HG02798 (cell line): ENCODE results near the gene LARGE2.
A peak's percentile ranks its signal among the peaks of the same experiment; 100 is the strongest.

ENCODE experiments used
- ATAC-seq: cut with Tn5 transposase; IDR thresholded peaks from one replicate; pipeline ENCODE4 v1.9.1; 2021; ENCODE audit warnings: mild to moderate bottlenecking; ENCODE audit not compliant: unreplicated experiment, poor library complexity

LARGE2 gene

DNA sequence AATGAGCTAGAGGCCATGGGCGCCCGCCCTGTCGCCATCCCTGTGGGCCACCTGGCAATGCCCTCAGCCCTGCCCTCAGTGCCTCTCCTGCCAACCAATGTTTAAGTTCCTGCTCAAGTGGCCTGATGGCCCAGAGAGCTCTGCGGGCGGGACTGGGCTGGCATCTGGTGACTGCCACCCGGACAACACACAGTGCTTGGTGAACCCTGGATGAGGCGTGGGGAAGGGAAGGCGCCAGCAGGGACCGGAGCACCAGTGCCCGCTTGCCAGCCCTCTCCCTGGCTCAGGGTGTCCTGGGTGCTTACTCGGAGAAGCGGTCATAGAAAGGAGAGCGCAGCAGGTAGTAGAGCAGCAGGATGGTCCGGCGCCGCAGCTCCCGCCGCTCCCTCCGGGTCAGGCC is 8.9 kb upstream of the LARGE2 start:
- no peak for ATAC-seq

DNA sequence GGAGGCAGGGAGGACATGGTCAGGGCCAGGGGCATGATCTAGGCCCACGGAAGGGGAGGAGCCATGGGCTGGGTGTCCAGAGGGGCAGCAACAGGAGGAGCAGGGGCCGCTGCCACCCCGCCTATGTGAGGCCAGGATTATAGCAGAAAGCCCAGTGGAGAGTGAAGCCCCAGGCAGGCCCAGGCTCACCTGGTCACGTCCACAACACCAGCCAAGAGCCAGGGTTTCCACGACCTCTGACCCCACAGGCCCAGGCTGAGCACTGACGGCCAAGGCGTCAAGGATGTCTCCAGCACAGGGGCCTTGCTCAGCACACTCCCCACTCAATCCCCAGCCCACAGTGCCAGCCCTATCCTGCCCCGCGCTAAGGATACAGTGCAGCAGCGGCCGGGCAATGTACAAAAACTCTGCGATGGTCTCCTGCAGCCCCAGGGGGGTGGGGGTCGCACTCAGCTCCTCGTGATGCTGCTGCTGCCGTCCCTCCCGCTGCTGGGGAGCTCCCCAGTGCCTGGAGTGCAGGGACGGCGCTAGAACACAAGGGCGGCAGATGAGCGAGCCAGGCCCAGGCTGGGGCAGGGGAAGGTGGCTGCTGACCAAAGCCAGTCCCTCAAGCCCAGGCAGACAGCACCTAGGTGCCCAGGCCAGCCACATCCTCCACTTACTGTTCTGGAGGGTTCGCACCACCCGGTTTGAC is 8.4 kb upstream of the LARGE2 start:
- ATAC-seq = no peak

DNA sequence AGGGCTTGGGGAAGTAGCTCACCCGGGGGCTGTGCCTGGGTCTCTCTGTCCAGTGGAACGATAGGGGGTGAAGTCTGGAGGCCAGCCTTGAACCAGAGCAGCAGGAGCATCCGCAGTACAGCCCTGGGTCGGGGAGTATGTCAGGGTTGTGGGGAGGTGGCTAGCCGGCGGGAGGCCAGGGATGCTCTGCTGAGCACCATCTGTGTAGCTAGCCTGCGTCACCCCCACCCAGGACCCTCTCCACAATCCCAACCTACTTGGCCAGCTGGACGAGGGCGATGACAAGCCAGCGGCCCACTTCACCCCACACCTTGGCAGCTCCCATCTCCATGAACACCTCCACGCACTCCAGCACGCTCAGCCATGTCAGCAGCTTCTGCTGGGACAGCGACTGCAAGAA is 7.0 kb upstream of the LARGE2 start:
- no peak for ATAC-seq

DNA sequence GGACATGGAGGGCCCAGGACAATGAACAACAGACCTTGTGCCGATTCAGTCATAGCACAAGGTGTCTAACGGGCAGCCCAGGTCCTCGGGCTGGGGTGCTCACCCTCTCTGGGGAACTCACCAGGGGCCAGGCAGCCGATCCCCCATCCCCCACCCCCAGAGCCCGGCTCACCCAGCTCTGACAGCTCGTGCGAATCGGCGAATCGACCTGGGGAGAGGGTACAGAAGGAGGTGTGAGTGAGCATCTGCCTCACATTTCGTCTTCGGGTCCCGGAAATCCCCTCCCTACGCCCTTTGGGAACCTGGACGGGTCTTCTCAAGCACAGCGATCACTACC is 5.2 kb upstream of the LARGE2 start:
- ATAC-seq = peak; percentile 0

DNA sequence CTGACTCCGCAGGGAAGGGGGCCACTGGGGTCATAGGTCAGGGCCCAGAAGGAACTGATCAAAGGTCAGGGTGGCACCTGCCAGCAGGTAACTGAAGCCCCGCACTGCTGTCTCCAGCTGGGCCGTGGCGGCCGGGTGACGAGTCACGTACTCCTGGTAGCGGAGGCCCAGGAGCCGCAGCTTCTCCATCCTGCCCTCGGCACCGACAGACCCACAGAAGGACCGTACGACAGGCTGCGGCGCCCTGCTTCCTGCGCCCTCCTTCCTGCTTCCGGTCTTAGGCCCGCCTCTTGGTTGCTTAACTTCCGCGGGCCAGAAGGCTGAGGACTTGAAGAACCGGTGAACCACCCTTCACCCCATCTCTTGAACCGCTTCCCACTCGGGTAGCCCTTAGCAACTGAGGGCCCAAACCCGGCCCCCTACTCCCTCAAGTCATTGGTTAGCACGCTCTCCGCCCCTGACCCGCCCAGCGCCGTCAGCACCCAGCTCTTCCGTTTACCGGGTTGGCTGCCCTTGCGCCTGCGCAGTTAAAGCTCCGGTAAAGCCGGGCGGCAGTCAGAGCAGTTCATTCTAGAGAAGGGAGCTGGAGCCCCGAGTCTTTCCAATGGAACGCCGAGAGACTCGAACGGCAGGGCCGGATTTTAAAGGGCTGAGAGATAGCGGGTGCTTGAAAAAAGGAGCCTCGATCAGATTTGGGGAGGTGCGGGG is 4.7 kb upstream of the LARGE2 start, which contains the start of gene PEX16:
TSS of gene PEX16 (minus strand) at position 255 of the 708 bp plus-strand sequence. CDS start at position 189, 66 bp downstream.
- peak; percentile 85 for ATAC-seq

DNA sequence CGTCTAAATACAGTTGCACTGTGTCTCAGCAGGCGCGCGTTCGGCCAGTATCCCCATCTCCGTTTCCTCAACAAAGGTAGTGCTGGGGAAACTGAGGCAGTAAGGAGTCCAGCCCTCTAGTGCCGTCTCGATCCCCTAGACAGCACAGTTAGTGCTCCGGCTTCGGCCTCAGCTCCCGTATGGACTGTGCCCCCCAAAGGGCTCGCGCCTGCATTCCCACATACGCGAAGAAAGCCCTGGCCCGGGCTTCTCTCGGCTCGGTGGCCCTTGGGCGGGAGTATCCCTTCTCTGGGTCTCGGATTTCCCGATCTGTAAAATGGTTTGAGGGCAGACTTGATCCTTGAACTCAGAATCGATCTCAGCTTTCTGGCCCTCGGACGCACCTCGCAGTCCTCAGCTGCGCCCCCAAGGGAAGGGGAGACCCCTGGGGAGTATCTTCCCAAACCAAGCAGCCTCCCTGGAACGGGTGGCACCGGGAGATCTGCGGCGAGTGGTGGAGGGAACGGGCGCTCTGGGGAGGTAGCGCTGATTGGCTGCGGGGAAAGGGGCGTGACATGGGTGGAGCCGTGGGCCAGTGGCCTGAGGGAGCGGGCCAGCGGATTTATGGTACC is 4.0 kb upstream of the LARGE2 start:
- ATAC-seq = peak; percentile 53

DNA sequence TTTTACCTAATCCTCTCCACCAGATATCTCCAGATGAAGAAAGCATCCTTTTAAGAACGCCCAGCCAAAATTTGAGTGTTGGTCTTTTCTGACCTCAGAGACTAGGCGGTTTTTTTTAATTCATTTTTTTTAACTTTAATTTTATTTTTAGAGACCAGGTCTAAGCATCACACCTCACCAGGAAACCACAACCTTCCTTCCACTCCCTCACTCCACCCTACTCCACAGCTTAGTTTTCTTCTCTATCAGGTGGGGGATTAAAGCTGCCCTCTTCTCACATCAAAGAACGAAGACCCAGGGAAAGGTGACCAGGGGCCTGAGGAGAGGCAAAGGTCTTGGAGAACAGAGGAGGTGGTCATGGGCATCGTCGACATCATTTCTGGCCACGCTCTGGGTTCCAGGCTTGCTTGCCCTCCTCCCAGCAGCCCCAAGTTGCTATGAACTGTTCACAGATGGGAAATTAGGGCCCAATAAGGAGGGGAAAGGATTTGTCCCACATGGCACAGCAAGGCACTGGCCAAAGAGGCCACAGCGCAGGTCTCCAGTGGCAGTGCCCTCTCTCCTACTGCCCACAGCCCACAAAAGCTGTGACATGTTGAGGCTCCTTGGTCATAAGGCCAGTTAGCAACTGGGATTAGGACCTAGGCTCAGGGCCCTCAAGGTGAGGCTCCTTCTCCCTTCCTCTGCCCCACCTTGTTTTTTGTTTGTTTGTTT is 3.3 kb upstream of the LARGE2 start:
- ATAC-seq = no peak

DNA sequence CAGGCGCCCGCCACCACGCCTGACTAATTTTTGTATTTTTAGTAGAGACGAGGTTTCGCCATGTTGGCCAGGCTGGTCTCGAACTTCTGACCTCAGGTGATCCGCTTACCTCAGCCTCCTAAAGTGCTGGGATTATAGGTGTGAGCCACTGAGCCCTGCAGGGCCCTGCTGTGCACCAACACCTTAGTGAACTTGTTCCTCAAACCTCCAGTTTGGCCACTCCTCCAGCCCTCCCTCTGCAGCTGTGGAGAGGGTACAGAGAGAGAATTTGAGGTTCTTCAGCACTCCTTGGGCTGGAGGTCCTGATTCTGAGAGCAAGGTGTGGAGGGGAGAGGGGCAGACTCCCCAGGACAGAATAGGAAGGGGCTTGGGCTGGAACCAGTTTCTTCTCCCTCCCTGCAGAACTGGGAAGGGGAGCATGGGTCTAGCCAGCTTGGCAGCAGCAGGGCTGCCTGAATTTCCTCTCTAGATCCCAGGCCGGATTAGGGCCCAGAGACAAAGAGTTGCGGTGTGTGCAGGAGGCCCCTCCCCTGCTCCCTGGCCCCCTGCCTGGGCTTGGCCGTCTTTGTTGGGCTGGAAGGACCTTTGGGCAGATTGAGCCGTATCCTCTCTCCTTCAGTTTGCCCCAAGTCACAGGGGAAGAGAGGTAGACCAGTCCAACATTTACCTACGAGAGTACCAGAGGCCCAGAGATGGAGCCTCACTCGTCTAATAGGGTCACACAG is 2.5 kb upstream of the LARGE2 start:
- no peak for ATAC-seq

DNA sequence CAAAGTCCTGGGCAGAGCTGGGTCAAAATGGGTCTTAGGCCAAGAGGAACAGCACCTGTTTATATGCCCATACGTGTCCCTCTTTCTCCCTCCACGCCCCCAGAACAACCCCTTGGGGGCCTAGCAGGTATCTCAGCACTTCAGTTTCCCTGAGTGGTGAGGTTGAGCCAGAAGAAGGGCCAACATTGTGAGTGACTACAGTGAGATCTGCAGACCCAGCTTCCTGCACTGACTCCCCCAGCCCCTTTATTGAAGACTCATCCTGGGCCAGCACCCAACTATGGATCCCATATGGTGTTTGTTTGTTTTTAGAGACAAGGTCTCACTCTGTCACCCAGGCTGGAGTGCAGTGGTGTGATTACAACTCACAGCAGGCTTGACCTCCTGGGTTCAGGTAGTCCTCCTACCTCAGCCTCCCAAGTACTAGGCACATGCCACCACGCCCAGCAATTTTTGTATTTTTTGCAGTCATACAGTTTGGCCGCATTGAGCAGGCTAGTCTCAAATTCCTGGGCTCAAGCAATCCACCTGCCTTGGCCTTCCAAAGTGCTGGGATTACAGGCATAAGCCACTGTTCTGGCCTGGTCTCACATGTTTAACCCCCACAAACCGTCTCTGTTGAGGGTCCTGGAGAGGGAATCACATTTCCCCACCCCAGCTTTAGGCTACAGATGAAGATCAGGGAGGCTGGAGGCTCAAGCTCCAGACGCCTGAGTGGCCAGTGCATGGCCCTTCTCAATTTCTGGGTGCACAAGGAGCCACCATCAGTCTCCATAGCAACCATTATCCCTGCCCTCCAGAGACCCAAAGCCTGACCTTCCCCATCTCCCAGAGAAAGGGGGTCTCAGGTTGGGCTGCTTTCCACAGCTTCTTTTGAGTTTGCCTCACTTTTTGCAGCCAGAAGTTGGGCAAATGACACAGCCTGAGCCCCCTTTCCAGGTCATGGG is 1.7 kb upstream of the LARGE2 start:
- no peak for ATAC-seq

DNA sequence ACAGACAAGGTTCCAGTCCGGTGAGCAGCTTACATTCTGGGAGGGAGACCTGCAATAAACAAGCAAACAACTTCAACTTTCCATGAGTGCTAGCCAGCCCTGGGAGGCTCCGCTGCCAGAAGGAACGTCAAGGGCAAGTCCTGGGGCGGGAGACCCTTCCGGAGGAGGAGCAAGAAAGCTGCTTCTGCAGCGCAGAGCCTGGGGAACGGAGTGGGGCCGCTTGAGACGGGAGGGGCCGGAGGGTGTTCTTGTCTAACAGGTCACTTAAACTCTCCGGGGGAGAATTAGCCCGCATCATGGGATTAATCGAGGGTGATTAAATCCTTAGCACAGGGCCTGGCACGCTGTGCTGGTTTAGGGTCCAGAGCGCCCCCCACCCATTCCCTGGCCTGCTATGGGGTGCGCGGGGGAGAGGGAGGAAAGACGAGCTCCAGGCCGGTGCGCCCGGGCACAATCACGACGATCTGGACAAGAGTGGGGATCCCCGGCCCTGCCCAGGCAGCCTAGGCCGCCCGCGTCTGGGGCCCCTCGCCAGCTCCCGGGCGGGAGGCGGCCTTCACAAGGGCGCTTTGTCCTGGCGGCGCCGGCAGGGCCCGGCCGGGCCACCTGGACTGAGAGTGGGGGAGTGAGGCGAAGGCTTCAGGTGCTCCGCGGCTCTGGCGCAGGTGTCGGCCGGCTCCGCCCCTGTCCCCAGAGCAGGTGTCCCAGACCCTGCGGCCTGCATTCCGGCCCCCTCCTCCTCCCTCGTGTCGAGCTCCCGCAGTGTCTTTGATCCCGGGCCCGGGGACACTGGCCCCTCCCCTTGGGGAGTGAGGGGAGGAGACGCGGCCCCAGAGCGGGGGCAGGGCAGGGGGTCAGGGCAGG is 663 bp upstream of the LARGE2 start:
- ATAC-seq = no peak

DNA sequence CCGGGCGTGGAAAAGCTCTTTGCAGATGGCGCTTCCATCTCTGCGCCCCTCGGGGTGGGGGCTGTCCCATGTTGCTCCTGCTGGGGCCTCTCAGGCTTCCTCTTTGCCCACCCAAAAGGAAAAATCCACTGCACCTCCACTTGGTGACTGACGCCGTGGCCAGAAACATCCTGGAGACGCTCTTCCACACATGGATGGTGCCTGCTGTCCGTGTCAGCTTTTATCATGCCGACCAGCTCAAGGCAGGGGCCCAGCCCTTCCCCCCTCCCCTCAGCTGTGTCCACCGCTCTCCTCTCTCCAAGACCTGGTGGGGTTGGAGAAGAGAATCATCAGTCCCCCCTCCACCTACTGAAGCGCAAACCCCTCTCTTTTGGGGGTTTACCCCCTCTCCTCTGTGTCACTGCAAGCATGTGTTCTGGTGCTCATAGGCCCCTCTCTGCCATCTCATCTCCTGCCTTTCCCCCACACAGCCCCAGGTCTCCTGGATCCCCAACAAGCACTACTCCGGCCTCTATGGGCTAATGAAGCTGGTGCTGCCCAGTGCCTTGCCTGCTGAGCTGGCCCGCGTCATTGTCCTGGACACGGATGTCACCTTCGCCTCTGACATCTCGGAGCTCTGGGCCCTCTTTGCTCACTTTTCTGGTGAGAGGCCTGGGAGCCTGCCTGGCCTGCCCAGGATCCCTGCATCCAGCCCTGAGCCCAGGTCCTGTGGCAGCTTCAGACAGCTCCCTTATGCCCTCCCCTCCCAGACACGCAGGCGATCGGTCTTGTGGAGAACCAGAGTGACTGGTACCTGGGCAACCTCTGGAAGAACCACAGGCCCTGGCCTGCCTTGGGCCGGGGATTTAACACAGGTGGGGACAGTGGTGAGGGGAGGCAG is 1.8 kb downstream of the LARGE2 start:
- ATAC-seq = no peak

DNA sequence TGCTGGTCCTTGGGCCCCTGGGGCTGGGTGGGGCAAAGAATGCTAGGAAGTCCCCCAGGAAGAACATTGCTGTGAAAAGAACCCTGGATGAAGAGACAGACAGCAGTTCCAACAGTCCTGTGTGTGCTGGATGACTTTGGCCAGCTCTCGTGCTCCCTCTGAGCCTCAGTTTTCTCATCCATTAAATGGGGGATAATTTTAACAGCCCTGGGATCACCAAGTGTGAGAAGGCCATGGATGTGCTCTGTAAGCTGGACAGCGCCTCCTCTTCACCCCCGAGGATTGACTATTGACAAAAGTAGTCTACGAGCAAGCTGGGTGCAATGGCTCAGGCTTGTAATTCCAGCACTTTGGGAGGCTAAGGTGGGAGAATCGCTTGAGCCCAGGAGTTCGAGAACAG is 2.5 kb downstream of the LARGE2 start:
- ATAC-seq = no peak

DNA sequence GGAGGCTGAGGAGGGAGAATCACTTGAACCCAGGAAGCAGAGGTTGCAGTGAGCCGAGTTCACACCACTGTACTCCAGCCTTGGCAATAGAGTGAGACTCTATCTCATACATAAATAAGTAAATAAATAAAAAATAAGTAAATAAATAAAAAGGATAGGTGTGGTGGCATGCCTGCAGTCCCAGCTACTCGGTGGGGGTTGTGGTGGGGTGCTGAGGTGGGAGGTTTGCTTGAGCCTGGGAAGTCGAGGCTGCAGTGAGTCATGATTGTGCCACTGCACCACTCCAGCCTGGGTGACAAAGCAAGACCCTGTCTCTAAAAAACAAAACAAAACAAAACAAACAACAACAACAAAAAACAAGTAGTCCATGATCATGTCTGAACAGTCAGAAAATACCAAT is 3.1 kb downstream of the LARGE2 start:
- no peak for ATAC-seq

DNA sequence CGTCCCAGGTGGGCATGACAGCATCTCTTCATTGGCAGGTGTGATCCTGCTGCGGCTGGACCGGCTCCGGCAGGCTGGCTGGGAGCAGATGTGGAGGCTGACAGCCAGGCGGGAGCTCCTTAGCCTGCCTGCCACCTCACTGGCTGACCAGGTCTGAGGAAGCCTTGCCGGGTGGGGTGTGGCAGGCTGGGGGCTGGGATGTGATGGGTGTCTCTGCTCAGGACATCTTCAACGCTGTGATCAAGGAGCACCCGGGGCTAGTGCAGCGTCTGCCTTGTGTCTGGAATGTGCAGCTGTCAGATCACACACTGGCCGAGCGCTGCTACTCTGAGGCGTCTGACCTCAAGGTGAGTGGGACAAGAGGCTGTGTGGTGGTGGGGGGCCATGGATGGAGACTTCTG is 3.5 kb downstream of the LARGE2 start:
- no peak for ATAC-seq

DNA sequence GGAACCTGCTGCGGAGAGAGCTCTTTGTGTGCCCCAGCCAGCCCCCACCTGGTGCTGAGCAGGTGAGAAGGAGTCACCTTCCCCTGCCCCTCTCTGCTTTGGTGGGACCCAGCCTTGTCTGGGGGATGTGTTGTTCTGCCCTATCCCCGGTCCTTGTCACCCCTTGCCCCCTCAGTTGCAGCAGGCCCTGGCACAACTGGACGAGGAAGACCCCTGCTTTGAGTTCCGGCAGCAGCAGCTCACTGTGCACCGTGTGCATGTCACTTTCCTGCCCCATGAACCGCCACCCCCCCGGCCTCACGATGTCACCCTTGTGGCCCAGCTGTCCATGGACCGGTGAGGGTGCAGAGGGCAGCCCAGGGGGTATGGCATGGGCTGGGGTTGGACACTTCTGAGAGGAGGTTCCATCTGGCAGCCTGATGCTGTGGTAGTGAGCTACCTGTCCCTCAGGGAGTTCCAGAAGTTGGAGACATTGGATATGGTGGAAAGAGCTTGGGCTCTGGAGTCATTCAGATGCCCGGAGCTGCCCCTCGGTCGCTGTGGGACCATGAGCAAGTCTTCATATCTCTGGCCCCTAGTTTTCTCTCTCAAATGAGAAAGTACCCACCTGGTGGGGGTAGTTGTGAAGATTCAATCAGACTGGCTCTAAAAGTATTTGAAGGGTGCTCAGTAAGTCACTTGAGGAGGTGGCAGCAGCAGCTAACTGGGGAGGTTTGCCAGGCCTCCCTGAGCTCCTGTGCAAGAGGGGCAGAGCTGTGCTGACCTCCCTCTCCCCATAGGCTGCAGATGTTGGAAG is 4.3 kb downstream of the LARGE2 start:
- ATAC-seq = no peak

DNA sequence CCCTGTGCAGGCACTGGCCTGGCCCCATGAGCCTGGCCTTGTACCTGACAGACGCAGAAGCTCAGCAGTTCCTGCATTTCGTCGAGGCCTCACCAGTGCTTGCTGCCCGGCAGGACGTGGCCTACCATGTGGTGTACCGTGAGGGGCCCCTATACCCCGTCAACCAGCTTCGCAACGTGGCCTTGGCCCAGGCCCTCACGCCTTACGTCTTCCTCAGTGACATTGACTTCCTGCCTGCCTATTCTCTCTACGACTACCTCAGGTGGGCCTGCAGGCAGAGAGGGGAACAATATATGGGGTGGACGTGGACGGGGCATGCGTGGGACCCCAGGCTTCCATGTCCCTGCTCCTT is 4.9 kb downstream of the LARGE2 start:
- ATAC-seq = no peak
